HL-60/S4 treated with retinoic acid at 250 ng/mL for 4 days and 3 days (cell line): ENCODE data around the gene P3H2.

Source experiments
- in situ Hi-C: fragments of 300-500 bp; cut with MboI; formaldehyde crosslinking; loops from 2 replicates; pipeline ENCODE4 v1.7.0; 2022; ENCODE audit warnings: low sequenced_read_pairs

The P3H2 gene

DNA sequence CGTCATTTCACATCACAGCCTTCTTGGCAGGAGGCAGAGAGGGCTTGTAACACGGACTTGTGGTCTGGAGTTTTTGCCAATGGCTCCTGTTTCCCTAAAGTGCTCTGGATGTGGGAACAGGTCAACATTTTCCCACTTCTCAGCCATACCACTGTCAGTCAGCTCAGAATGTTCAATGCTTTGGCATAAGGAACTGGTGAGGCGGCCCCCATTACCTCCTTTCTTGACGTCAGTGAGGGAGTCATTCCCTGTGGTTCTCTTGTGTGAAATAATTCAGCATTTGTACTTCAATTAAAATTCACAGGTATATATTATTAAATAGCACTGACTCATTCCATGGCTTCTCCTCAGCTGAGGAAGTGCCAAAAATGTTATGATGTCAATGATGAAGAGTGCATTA, 167.1 kb downstream of the P3H2 start:
- in situ Hi-C loops = loop anchor here (25.0 kb wide), 3 partner anchors 234 to 434 kb away; partner anchors contain the start of genes CLDN1 and CLDN16

DNA sequence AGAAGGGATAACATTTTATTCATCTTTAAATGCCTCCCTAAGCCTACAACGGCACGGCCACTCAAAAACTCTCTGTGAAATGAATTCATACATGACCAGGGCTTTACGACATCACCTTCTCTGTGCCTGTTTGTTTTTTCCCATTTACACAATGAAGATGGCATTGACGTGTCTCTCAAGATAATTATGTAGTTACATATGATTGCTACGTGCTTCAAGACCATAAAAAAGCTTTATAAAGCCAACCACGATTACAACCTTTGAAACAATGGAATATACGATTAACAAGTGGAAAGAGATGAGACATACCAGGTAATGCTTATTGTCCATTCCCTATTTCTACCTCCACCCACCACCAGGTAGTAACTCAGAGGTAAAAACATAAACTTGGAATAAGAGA, 168.4 kb downstream of the P3H2 start:
- in situ Hi-C loops = loop anchor here (25.0 kb wide), 3 partner anchors 235 to 435 kb away; partner anchors contain the start of genes CLDN1 and CLDN16

DNA sequence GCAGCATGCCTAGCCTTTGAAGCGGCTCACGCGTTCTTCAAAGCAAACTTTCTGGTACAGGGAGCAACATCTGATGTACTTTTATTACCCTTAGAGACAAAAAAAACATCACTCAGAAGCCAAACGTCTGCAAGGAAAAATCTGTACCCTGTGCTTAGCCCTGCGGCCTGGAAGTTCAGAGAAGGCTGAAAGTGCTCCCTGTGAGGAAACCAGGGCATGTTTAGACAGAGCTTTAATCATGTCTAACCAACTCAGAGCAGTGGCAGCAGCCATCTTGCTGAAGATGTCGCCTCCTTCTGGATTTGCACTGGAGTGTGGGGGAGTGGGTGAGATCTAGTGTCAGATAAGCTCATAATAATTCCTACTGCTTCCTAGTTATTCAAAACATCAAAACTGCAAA, 170.4 kb downstream of the P3H2 start:
- in situ Hi-C loops = loop anchor here (25.0 kb wide), 3 partner anchors 237 to 437 kb away; partner anchors contain the start of genes CLDN1 and CLDN16

DNA sequence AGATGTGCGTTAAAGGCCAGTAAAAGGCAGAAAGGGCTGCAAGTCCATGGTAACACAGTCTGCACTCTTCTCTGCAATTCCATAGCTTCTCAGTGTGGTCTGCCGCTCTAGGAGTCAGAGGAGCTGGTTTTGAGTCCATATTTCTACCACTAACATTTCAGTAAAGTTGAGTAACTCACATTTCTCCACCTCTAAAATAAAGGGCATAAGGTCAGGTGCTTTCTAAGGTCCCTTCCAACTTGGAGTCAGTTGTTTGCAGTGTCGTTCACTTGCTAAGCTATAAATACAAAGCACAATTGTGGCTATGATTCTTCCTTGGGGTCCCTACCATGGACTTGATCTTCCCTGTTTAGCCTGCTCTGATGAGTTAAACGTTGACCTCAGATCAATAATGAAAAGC, 171.1 kb downstream of the P3H2 start:
- in situ Hi-C loops = loop anchor here (25.0 kb wide), 1 partner anchor 687 kb away; no protein-coding TSS in a partner anchor

DNA sequence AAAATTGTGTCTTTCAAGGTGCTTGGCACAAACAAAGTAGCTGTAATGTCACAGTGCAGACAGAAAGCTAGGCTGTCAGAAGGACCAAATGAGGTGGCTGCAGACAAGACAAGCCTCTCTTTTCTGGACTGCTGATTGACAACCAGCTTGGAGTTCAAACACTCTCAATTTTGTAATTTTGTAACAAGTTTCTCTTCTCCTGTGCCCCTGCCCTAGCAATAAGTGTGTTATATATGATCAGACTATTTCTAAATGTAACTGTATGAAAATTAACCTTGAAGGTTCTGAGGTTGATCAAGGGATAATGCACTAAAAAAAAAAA, 172.0 kb downstream of the P3H2 start:
- in situ Hi-C loops = loop anchor here (25.0 kb wide), 1 partner anchor 686 kb away; no protein-coding TSS in a partner anchor

DNA sequence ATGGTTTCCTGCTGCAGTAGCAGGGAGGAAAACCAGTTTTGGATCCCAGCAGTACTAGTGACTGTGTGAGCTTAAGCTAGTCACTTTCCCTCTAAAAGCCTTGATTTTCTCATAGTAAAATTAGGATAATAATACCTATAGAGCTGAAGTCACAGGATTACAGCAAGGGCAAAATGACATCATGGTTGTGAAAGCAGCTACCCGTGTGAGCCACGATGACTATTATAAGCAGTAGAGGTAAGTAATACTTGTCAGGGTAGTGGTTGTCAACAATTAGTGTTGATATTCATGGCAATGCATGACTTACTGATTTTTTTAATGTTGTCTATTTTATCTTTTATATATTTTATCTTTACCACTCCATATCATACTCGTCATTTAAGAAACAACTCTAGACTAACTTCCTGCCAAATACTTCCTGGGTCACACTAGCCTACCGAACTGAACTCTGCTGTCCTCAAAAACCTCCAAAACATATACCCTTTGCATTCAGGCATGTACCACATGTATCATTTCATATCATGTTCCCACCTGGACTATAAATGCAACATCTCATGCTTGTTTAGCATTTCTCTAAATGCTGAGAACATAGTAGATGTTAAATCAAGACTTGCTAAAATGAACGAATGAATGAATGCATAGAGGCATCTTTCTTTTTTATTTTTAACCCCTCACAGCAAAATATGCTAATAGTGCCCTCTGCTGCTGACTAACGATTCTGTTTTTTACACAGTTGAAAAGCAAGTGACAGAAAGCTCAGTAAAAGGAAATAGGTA, 172.6 kb downstream of the P3H2 start:
- in situ Hi-C loops = loop anchor here (25.0 kb wide), 1 partner anchor 686 kb away; no protein-coding TSS in a partner anchor

DNA sequence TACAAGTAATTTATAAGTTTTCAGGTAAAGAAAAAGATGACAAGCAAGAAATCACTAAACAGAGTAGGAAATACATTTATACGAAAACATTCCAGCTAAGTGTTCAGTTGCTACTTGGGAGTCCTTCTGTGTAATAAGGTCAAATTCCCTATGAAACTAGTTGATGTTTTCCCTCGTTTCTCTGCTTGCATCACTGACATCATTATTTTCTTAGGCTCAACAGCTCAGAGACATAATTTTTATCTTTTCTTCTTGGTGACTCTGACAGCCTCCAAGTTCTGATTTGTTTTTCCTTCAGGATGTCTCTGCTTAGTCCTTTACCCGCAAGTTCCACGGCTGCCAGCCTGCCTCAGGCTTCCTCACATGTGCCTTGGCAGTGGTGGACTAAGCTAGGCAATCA, 173.6 kb downstream of the P3H2 start:
- in situ Hi-C loops = loop anchor here (25.0 kb wide), 1 partner anchor 685 kb away; no protein-coding TSS in a partner anchor

DNA sequence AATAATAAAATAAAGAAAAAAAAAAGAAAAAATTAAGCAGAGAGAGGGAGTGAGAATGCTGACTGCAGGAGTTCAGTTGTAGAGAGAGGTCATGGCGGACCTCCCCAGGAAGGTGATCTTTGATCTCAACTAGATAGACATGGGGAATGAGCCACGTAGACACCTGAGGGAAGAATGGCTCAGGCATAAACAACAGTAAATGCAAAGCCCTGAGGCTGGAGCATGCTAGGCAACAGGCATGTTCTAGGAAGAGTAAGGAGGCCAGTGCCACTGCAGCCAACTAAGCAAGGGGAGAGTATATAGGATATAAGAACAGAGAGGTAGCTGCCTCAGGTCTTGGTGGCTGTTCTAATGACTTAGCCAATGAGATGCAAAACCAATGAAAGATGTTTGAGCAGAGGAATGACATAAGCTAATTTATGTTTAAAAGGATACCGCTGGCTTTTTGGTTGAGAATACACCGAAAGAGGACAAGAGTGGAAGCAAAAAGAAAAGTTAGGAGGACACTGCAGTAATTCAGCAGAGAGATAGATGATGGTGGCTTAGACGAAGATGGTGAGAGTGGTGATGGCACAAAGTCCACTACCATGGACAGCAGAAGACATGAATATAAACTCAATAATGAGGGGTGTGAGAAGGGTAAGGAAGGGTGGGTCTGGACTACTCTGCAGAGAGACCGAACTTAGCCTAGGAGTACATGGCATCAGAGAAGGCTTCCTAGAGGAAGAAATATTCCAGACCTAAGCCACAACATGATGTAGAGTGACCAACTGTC, 174.6 kb downstream of the P3H2 start:
- in situ Hi-C loops = loop anchor here (25.0 kb wide), 1 partner anchor 684 kb away; no protein-coding TSS in a partner anchor

DNA sequence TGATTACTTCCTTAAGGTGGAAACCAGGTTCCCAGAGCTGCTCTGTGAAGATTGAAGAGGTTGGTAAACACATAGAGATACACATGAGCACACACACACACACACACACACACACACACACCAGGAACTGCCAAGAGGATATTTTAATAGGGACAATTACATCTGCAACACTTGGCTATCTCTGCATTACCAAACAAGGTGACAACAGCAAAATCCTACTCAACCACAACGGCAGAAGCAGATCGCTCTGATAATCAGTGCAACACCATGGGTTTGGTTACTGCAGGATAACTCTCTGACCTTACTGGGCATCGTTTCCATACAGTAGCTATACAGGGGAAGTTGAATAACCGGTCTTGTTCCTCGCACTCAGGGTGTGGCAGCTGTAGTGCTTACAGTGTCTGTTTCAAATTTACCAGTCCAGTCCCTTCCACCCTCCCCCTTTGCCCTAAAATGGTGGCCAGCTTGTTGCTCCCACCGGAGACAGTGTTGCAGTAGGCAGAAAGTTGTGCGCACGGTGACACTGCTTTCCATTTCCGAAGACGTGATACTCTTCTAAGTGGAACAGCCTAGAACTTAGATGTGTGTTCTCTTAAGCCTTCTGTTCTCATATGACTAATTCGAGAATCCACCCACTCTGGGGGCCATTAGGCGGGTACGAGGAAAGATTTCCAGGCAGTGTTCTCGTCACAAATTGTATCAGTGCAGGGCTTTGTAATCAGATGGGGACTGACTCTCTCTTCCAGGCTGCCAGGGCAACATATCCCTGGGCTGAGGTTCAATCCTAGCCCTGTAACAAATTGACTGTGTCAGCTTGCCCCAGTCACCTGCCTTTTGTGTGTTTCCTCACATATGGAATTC, 176.2 kb downstream of the P3H2 start:
- in situ Hi-C loops = loop anchor here (25.0 kb wide), 1 partner anchor 682 kb away; no protein-coding TSS in a partner anchor

DNA sequence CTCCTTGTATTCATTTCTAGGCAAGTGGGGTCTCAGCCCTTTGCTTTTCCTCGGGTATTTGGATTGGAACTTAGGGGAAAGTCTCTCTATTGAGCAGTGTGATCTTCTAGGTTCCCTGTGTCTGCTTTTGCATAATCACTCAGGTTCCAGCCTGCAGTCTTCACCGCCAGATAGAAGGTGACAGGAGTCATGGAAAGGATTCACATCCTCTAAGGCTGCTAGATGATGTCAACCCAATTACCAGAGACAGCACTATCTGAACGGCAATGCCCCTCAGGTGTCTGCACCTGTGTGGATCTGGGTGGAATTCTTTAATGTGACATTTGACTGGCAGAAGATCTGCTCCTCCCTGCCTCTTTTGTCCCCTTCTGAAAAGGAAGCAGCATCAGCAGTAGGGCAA, 177.7 kb downstream of the P3H2 start:
- in situ Hi-C loops = loop anchor here (25.0 kb wide), 1 partner anchor 681 kb away; no protein-coding TSS in a partner anchor

DNA sequence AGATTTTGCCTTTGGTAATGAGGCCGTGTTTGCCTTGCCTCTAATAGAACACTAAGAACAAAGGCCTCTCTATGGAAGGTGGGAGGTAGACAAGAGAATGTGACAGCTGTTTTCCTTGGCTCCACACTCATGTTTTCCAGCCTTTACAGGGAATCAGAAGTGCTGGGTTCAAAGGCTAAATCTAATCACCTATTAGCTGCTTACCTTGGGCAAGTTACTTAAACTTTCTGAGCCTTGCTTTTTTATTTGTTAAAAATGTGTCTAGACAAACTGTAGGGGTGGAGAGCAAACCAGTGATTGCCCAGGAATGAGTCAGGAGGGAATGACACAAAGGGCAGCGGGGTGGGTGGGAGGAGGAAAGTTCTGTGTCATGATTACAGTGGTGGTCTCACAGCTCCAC, 179.0 kb downstream of the P3H2 start:
- in situ Hi-C loops = loop anchor here (25.0 kb wide), 1 partner anchor 679 kb away; no protein-coding TSS in a partner anchor

DNA sequence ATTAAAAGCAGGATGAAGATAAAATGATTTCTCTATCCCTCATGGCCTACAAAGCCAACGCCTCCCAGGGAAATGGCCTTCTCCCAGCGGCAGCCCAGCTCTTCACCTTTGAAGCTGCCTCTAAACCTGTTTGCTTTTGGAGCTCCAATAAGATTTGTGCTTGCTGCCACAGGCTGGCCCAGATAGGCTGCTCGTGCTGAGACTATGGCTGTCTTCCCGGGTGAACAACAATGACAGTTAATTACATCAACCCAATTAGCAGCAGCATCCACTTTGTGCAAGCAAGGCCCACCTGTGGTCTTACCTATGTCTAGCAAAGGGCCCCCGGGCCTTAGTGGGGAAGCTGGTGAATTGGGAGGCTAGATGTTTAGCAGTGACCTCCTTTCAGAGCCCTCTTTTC, 179.6 kb downstream of the P3H2 start:
- in situ Hi-C loops = loop anchor here (25.0 kb wide), 1 partner anchor 679 kb away; no protein-coding TSS in a partner anchor

DNA sequence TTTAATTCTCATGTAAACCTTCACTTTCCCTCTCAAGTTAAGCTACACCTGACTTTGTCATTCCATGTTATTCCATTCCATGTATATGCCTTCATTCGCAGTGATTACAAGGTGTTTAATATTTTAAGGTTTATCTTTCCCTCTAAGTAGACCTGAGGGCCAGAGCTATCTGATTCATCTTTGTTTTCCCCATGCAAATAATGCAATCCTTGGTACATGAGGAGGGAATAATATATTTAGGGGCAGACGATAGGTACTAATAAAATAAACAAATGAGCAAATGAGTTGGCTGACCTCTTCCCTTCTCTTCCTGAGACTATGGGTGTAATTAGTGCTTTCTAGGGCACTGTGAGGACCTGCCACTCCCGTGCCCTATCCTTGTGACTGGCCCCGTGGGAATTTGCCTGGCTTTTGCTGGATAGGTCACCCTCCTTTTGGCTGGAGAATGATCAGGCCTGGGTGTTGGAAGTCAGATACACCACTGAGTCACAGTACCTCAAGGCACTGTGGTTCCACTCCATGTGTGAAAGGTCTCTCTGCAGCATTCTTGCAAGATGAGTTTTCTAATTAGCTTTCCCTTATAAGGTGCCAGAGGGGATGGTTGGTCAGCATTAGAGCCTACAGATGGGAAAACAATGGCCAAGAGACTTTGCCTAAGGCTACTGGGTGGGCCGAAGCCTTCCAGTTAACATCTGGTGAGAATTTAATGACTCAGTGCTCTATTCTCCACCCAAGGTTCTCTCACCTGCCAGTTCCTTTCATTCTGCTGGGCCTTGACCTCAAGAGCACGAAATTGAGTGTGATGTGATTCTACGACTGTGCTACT, 183.2 kb downstream of the P3H2 start:
- in situ Hi-C loops = loop anchor here (25.0 kb wide), 1 partner anchor 675 kb away; no protein-coding TSS in a partner anchor

DNA sequence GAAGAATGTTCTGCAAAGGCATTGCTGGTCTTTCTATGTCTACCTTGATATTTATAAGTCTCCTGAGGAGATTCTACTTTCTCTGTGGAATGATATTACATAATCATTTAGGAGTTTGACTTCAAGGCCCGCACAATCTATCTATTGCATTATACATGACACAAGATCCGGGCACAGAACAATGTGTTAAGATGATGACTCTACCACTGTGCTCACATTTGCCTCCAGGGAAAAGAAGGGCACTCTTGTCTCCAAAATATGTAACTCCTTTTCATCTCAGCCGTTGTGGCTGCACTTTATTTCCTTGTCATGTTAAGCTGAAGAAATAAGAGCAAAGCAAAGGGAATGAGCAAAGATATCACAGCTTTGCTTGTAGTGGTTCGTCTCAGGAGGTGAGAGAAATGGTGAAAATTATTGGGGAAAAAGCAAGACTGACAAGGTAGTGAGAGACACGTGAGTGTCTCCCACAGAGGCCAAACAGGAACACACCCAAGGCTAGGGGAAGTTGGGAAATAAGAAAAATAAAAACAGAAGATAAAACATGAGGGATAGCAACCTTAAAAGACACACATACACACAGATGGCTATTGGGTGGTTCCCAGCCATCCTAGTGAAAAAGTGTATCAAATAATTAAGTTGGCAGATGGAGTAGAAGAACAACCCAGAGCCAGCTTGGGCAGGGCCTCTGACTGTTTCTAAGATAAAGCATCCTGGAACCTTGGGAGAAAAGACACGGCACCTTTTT, 184.3 kb downstream of the P3H2 start:
- in situ Hi-C loops = loop anchor here (25.0 kb wide), 1 partner anchor 674 kb away; no protein-coding TSS in a partner anchor

DNA sequence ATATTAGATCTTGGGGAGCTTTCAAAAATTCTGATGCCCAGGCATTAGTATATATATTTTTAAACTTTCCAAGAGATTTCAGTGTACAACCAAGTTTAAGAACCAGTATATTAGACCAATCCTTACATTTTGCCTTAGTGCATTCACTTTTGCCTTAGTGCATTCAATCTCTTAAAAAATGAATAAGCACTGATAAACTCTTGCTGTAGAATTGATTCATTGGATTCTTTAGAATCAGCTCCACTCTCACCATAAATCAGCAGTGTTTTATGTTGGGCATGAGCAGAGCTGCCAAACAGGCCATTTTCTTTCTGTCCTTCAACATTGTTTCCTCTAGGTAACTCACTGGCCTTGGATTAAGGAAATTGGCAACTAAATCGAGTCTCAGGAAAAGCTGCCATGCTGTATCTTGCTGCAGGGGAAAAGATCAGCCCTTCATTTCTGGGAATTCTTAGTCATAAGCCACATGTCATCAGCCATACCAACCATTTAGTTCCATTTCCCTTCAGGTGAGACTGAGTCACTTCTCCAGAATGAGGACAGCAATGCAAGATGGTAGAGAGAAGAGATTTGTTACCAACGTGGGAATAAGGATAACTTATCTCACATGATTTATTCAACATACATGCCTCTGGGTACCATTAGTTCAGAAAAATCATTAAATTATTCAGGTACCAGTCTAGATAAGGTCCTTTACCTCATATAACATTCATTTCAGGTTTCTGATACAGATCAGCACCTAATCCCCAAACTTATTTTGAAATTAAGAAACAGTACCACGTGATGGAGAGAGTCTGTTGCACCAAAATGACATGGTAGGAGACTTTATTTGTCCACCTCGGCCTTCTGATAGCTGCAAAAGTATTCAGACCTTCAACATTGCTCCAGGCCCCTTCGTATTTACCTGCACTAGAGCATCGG, 192.5 kb downstream of the P3H2 start:
- in situ Hi-C loops = loop anchor here (25.0 kb wide), 1 partner anchor 666 kb away; no protein-coding TSS in a partner anchor

DNA sequence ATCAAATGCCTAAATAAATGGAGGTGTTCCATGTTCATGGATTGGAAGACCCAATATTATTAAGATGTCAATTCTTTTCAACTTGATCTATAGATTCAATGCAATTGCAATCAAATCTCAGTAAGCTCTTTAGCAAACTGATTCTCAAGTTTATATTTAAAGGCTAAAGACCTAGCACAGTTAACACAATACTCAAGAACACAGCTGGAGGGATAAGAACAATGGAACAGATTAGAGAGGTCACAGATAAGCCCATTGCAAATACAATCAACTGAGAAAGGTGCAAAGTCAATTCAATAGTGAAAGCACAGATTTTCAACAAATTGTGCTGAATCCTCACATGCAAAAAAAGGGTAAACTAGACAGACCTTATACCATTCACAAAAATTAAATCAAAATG, 198.9 kb downstream of the P3H2 start:
- in situ Hi-C loops = no loop called here

DNA sequence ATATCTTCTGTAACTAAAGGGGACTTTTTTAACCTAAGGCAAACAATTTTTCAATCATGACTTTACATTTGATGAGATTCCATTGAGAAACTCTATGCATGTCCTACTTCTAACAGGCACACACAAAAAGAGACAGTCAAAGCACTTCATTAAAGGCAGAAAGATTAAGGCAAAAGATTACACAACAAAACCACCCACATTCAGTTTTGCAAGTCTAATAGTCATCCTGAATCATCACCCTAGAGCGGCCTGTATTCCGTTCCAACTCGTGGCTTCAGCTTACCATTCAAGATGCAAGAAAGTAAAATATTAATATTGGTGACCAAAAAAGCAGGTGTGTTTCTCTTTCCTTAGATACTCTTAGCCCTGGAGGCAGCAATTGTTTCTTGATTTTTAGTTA, 205.9 kb downstream of the P3H2 start:
- in situ Hi-C loops = no loop called here

DNA sequence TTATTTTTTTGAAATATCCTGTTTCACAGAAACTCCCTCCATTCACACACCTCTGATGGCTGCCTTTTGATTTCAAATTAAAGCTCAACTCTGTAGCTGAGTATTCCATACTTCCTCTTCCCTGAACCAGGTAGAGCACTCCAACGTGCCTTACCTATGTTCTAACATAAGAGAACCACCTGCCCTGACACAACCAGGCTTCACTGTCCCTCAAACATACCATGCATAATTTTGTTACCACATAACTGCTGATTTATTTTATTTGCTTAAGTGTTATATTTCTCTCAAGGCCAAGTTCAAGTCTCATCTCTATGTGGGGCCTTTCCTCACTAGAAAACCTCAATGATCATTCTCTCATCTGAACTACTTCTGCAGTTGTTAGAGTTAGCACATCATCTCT, 209.7 kb downstream of the P3H2 start:
- in situ Hi-C loops = no loop called here
